Ovary (tissue), 9 donors: Measurements from ENCODE around the gene PPP1R13B. TPM values are rescaled to one million over a fixed set of nuclear protein-coding genes. Genes with fewer than 3 reads are reported as not detected.

Experiments used
- DNase-seq, 5 donors: peaks; one replicate each; pipeline ENCODE4 v3.0.0-alpha.2; 2019 to 2020
- H3K27ac ChIP-seq, 2 donors: fragments of 200-600 bp; one replicate each; pipeline versions ENCODE4 v1.5.1 to v1.8.0; 2019 to 2022
- H3K27me3 ChIP-seq: fragments of 200-600 bp; one replicate; pipeline ENCODE4 v1.8.0; 2022
- H3K36me3 ChIP-seq: fragments of 200-600 bp; sonication (generic); one replicate; pipeline ENCODE4 v1.5.1; 2019
- H3K4me1 ChIP-seq: one replicate; pipeline ENCODE4 v1.8.1; 2013; ENCODE audit warnings: mild to moderate bottlenecking, moderate library complexity; ENCODE audit not compliant: insufficient read depth
- H3K4me3 ChIP-seq: fragments of 200-600 bp; sonication (generic); one replicate; pipeline ENCODE4 v1.5.1; 2017
- H3K9me3 ChIP-seq, 2 donors: fragments of 200-600 bp in 1 of 2; sonication (generic) in 1 of 2; one replicate each; pipeline versions ENCODE4 v1.5.1 to v1.8.1; 2013 to 2019; ENCODE audit warnings: mild to moderate bottlenecking in 1 of 2, moderate library complexity in 1 of 2
- CTCF ChIP-seq, 3 donors: fragments of 450-650 bp in 2 of 3; fragments of 200-600 bp in 1 of 3; IDR thresholded peaks; one replicate each; pipeline versions ENCODE4 v1.5.1 to v1.8.0; 2016 to 2022; ENCODE audit warnings: antibody characterized with exemption in 3 of 3, mild to moderate bottlenecking in 1 of 3
- EP300 ChIP-seq: sonication (generic); formaldehyde crosslinking; IDR thresholded peaks from one replicate; pipeline ENCODE4 v1.6.1; 2017; ENCODE audit warnings: antibody characterized with exemption
- POLR2A ChIP-seq: fragments of 450-650 bp; IDR thresholded peaks from one replicate; pipeline ENCODE4 v1.6.1; 2017; ENCODE audit warnings: antibody characterized with exemption, mild to moderate bottlenecking, moderate library complexity
- WGBS, 3 donors: extraction: QIAGEN DNeasy Blood & Tissue Kit in 1 of 3; methylation state at CpG; one replicate each; pipeline versions ENCODE4 v1.1.5 to v1.1.7; 2013 to 2017; 5-methylcytosine and 5-hydroxymethylcytosine counted together
- intact Hi-C, 4 donors: fragments of 100-400 bp; cut with DNase I; formaldehyde crosslinking; loops; one replicate each; pipeline versions ENCODE4 v1.11.0 to v1.15.1; 2022 to 2023
- polyA plus RNA-seq, 2 donors: library from polyadenylated mRNA; stranded (reverse); fragments of 200-250 nt in 1 of 2; fragments of 350-450 nt in 1 of 2; fragmentation: Illumina TruSeq in 1 of 2; extraction: RNeasy Lipid Tissue Mini Kit (QIAGEN cat#74804) in 1 of 2; gene quantifications; one replicate each; pipeline ENCODE4 v1.2.3, GENCODE V29; 2013 to 2014
- total RNA-seq, 7 donors: library from RNA; depleted of rRNA in 2 of 7; stranded (reverse); fragments of >200 nt in 2 of 7; fragmentation: NEBNext Ultra II Directional in 3 of 7; extraction: Animal tissue kit (Norgen Biotek cat#: 25700) in 3 of 7; gene quantifications; one replicate each; pipeline versions ENCODE4 v1.1.0 to v1.2.4, GENCODE V29; 2016 to 2023
- donor health status: DM: no; HTN: no; CAD: no; lungs with moderate emphysema.
- donor health status: DM: no; HTN: no; CAD: no.
- donor health status: Bipolar disorder and iron deficiency.
- donor health status: DM: yes; HTN: yes; CAD: no.
- donor health status: DM: no; HTN: no; CAD: no.
- donor health status: DM: yes; HTN: yes; CAD: no.

PPP1R13B gene
- total and polyA plus RNA-seq, 9 donors = 15.0 to 64.8 (median 35.3) TPM

GRCh38 chr14:103854822-103855733 is 7.7 kb upstream of the PPP1R13B start:
- Histone ChIP-seq H3K4me1 (no peaks in the 10 kb centered on the region), H3K9me3 (no peaks in the 10 kb centered on the region), H3K27ac (no peak overlapping the region), H3K36me3 (no peaks in the 10 kb centered on the region), H3K4me3 (no peak overlapping the region), H3K27me3 (no peaks in the 10 kb centered on the region)
- intact Hi-C loops = no loop called here
- WGBS, 3 donors = 42 to 51% (median 50%) methylated on average over 15 to 18 of the region's 18 CpGs
- peak in 2 of 5 donors; percentile 46 to 55 for DNase-seq
- no peak for TF ChIP-seq CTCF (IDR thresholded peaks at IDR 0.05)
- no peak for TF ChIP-seq EP300
- no peak for TF ChIP-seq POLR2A

- H3K27me3 ChIP-seq = no peaks in the 10 kb centered on the region
- DNase-seq = peak in 1 of 5 donors; percentile 21
- H3K9me3 ChIP-seq = no peaks in the 10 kb centered on the region
- H3K36me3 ChIP-seq = no peaks in the 10 kb centered on the region
- TF ChIP-seq CTCF (IDR thresholded peaks at IDR 0.05) (no peak), POLR2A (no peak), EP300 (no peak)
- H3K27ac ChIP-seq = no peak overlapping the region
- 92 to 93% (median 93%) methylated on average over 13 of the region's 13 CpGs for WGBS, 3 donors
- intact Hi-C loops = no loop called here
- H3K4me1 ChIP-seq = no peaks in the 10 kb centered on the region
- no peak overlapping the region for H3K4me3 ChIP-seq
These were observed 6.8 kb upstream of the PPP1R13B start for GRCh38 chr14:103854017-103854808.

GRCh38 chr14:103849151-103849886 is 1.9 kb upstream of the PPP1R13B start:
- Histone ChIP-seq H3K9me3 (no peaks in the 10 kb centered on the region), H3K36me3 (no peaks in the 10 kb centered on the region), H3K27ac (peak overlapping the region in 1 of 2 donors; percentile 97), H3K4me3 (no peak overlapping the region), H3K4me1 (peaks cover 4% of the 10 kb centered on the region), H3K27me3 (no peaks in the 10 kb centered on the region)
- intact Hi-C loops = no loop called here
- no peak for DNase-seq
- TF ChIP-seq CTCF (IDR thresholded peaks at IDR 0.05) (no peak), EP300 (no peak), POLR2A (no peak)
- 89 to 94% (median 94%) methylated on average over 13 of the region's 13 CpGs for WGBS, 3 donors
